ENCODE results near the gene FLT3. TPM values are rescaled to one million over a fixed set of nuclear protein-coding genes. Genes with fewer than 3 reads are reported as not detected.

The FLT3 gene
- total RNA-seq, 2 donors from 2014 or later, result 0.12 to 0.26 TPM

DNA sequence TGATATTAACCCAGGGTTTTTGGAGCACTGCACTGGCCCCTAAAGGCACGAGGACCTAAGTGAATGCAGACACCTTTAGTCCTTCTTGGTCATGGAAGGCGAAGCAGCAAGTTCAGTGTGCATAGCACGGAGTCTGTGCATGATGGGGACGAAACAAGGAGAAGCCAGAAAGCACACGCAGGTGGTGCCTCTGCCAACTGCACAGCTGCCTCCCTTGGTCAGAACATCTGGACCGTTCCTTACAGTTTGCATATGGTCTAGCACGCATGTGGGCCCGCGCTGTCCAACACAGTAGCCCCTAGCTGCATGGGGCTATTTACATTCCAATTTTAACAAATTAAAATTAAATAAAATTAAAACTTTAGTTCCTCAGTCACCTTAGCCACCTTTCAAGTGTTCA lies 44.0 kb downstream of the FLT3 start:
- Histone ChIP-seq H3K4me1 (no peaks in the 10 kb centered on the region), H3K36me3 (no peaks in the 10 kb centered on the region), H3K4me3 (no peak overlapping the region), H3K9me3 (no peaks in the 10 kb centered on the region), H3K27ac (no peak overlapping the region), H3K27me3 (no peaks in the 10 kb centered on the region)
- TF ChIP-seq, protein P1, sequence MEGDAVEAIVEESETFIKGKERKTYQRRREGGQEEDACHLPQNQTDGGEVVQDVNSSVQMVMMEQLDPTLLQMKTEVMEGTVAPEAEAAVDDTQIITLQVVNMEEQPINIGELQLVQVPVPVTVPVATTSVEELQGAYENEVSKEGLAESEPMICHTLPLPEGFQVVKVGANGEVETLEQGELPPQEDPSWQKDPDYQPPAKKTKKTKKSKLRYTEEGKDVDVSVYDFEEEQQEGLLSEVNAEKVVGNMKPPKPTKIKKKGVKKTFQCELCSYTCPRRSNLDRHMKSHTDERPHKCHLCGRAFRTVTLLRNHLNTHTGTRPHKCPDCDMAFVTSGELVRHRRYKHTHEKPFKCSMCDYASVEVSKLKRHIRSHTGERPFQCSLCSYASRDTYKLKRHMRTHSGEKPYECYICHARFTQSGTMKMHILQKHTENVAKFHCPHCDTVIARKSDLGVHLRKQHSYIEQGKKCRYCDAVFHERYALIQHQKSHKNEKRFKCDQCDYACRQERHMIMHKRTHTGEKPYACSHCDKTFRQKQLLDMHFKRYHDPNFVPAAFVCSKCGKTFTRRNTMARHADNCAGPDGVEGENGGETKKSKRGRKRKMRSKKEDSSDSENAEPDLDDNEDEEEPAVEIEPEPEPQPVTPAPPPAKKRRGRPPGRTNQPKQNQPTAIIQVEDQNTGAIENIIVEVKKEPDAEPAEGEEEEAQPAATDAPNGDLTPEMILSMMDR (IDR thresholded peaks at IDR 0.05), result no peak
- DNase-seq (ENCODE audit: low spot score), result no peak

DNA sequence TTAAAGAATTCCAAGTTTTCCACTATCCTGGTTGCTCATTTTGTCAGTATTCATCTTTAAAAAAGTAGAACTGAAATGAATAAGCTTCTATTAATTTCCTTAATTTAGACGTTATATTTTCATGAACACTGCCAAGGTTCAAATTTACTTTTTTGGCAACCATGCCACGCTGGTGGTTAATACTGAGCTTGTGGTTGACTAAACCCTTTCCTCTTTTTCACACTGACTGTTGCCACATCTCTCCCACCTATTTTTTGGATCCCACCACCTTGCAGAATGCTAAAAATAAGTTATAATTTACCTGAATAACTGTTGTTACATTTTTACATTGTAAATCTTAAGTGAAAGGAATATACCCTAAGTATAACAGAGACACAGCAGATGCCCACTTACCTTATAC lies 45.0 kb downstream of the FLT3 start:
- DNase-seq (ENCODE audit: low spot score), result no peak
- H3K36me3 ChIP-seq, result no peaks in the 10 kb centered on the region
- H3K27me3 ChIP-seq, result no peaks in the 10 kb centered on the region
- TF ChIP-seq, protein P1 (IDR thresholded peaks at IDR 0.05), result no peak
- H3K27ac ChIP-seq, result no peak overlapping the region
- no peak overlapping the region for H3K4me3 ChIP-seq
- H3K4me1 ChIP-seq, result no peaks in the 10 kb centered on the region
- H3K9me3 ChIP-seq, result no peaks in the 10 kb centered on the region

DNA sequence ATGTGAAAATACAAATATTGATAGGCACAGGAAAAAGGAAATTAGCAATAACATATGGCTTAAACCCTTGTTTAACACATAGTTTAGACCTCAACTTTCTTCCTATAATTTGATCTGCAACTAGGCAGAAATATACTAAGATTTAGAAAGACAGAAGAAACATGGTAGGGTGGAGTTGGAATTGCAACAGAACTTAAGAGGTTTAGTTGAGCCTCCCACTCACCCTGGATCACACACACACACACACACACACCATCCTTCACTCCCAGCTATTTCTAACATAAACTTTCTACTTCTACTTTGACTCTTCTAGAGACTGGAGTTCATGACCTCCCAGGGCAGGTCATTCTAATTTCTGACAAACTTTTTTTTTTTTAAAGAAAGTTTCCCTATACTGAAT lies 47.4 kb downstream of the FLT3 start:
- no peaks in the 10 kb centered on the region for H3K27me3 ChIP-seq
- H3K9me3 ChIP-seq, result no peaks in the 10 kb centered on the region
- no peaks in the 10 kb centered on the region for H3K36me3 ChIP-seq
- H3K27ac ChIP-seq, result no peak overlapping the region
- no peaks in the 10 kb centered on the region for H3K4me1 ChIP-seq
- H3K4me3 ChIP-seq, result no peak overlapping the region
- no peak for DNase-seq (ENCODE audit: low spot score)
- TF ChIP-seq, protein P1 (IDR thresholded peaks at IDR 0.05), result no peak

DNA sequence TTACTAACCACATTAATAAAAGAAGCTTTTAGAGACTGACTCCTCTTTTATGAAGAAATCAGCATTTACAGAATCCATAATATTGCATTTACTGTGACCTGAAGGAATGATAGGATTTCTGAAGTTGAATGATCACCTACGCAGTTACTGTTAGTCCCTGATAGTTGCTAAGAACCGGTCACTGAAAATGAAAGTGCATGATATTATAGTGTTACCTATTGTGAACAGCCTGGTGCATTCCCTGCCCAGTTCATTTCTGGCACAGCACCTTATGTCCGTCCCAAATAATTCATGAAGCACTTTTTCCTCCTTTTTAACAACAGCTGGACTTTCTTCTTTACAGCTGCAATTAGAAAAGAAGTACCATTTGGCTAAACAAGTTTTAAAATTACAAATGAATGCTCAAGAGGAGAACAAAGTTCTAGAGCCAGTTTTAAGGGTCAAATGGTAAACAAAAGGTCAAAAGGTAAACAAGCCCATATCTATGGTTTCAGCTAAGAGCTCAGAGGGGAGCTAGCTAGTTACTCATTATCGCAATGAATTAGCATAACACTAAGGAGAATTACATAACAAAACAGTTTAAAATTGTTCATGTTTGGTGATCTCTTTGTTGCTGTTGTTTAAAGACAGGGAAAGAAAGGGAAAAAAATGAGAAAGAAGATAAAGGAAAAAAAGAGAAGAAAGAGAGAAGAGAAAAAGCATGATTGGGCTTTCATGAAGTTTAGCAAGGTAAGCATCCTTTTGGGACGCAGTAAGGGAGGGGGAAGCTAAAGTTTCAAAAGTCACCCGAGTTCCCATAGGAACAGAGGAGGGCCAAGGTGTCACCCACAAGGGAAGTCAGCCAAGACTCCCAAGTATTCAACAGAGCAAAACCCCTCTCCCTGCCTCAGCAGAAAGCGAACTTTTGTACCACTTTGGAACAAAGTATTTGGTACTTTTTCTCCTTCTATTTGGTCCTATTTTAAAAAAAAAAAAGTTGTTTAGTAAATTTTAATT lies 50.2 kb downstream of the FLT3 start:
- Histone ChIP-seq H3K4me1 (no peaks in the 10 kb centered on the region), H3K9me3 (no peaks in the 10 kb centered on the region), H3K27me3 (no peaks in the 10 kb centered on the region), H3K4me3 (no peak overlapping the region), H3K36me3 (no peaks in the 10 kb centered on the region), H3K27ac (no peak overlapping the region)
- TF ChIP-seq, protein P1 (IDR thresholded peaks at IDR 0.05), result no peak
- DNase-seq (ENCODE audit: low spot score), result no peak

DNA sequence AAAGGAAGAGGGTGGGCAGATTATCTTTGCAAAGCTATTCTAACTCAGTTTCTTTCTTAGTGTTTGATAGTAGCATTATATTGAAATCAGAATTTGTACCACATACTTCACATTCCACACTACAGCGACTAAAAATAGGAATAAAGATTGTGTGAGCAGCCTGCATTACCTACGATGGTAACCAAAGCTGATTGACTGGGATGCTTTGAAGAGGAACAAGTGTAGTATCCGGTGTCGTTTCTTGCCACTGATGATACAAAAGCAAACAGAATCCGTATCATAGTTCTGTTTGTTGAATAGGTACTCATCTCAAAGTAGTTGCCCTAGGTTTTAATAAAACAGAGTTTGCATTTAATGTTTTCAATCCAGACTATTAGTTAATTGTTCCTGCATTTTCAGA lies 51.2 kb downstream of the FLT3 start:
- Histone ChIP-seq H3K9me3 (no peaks in the 10 kb centered on the region), H3K27me3 (no peaks in the 10 kb centered on the region), H3K4me1 (no peaks in the 10 kb centered on the region), H3K4me3 (no peak overlapping the region), H3K36me3 (no peaks in the 10 kb centered on the region), H3K27ac (no peak overlapping the region)
- TF ChIP-seq, protein P1 (IDR thresholded peaks at IDR 0.05), result no peak
- no peak for DNase-seq (ENCODE audit: low spot score)
